Liver (tissue), 9 donors: Measurements from ENCODE around the gene SOWAHC. TPM values are rescaled to one million over a fixed set of nuclear protein-coding genes. Genes with fewer than 3 reads are reported as not detected.

ENCODE experiments used
- DNase-seq: peaks from one replicate; pipeline ENCODE4 v3.0.0-alpha.2; 2017; ENCODE audit warnings: low spot score
- H3K27ac ChIP-seq, 2 donors: one replicate each; pipeline ENCODE4 v1.7.0; 2013; ENCODE audit warnings: inconsistent platforms in 2 of 2, low read length in 2 of 2, control low read depth in 1 of 2, low read depth in 1 of 2, mild to moderate bottlenecking in 1 of 2
- H3K27me3 ChIP-seq, 4 donors: one replicate each; pipeline versions ENCODE4 v1.6.1 to v1.7.0; 2013; ENCODE audit warnings: low read length in 3 of 4, inconsistent platforms in 1 of 4, mild to moderate bottlenecking in 1 of 4, moderate library complexity in 1 of 4; ENCODE audit not compliant: control insufficient read depth in 4 of 4, insufficient read depth in 4 of 4
- H3K36me3 ChIP-seq, 4 donors: one replicate each; pipeline versions ENCODE4 v1.6.1 to v1.7.0; 2013; ENCODE audit warnings: low read length in 3 of 4, mild to moderate bottlenecking in 3 of 4, low read depth in 1 of 4, moderate library complexity in 1 of 4; ENCODE audit not compliant: control insufficient read depth in 4 of 4, insufficient read depth in 3 of 4
- H3K4me1 ChIP-seq, 4 donors: one replicate each; pipeline versions ENCODE4 v1.6.1 to v1.7.0; 2013; ENCODE audit warnings: low read length in 3 of 4, mild to moderate bottlenecking in 3 of 4, moderate library complexity in 1 of 4; ENCODE audit not compliant: control insufficient read depth in 4 of 4, insufficient read depth in 4 of 4
- H3K4me3 ChIP-seq, 3 donors: one replicate each; pipeline versions ENCODE4 v1.6.1 to v1.7.0; 2013; ENCODE audit warnings: low read length in 3 of 3, control low read depth in 1 of 3, low read depth in 1 of 3, mild to moderate bottlenecking in 1 of 3
- H3K9ac ChIP-seq, 2 donors: one replicate each; pipeline ENCODE4 v1.7.0; 2013; ENCODE audit warnings: low read length in 2 of 2, mild to moderate bottlenecking in 2 of 2, moderate library complexity in 2 of 2, control low read depth in 1 of 2, low read depth in 1 of 2
- H3K9me3 ChIP-seq, 4 donors: one replicate each; pipeline versions ENCODE4 v1.6.1 to v1.7.0; 2013; ENCODE audit warnings: low read length in 3 of 4; ENCODE audit not compliant: control insufficient read depth in 4 of 4
- ATF3 ChIP-seq: IDR thresholded peaks from 2 replicates; pipeline ENCODE4 v1.6.1; 2016; ENCODE audit warnings: antibody characterized with exemption
- CTCF ChIP-seq: fragments of 150-350 bp; IDR thresholded peaks from 2 replicates; pipeline ENCODE4 v1.5.1; 2017; ENCODE audit warnings: improper control_type of control experiment, low read depth, low read length; ENCODE audit not compliant: missing input control
- EGR1 ChIP-seq, 2 donors: IDR thresholded peaks; 2 replicates each; pipeline ENCODE4 v1.6.1; 2016 to 2018; ENCODE audit warnings: antibody characterized with exemption in 2 of 2, low read depth in 2 of 2
- FOXA1 ChIP-seq: IDR thresholded peaks from 2 replicates; pipeline ENCODE4 v1.6.1; 2016; ENCODE audit warnings: antibody characterized with exemption
- FOXA2 ChIP-seq: IDR thresholded peaks from 2 replicates; pipeline ENCODE4 v1.6.1; 2016; ENCODE audit warnings: antibody characterized with exemption
- GABPA ChIP-seq, 2 donors: IDR thresholded peaks in 1 of 2; conservative IDR thresholded peaks in 1 of 2; 2 replicates each; pipeline ENCODE4 v1.6.1; 2016; ENCODE audit warnings: antibody characterized with exemption in 2 of 2, mild to moderate bottlenecking in 1 of 2, moderate library complexity in 1 of 2
- HNF4A ChIP-seq, 2 donors: conservative IDR thresholded peaks; 2 replicates each; pipeline ENCODE4 v1.6.1; 2016; ENCODE audit warnings: antibody characterized with exemption in 2 of 2, mild to moderate bottlenecking in 2 of 2
- HNF4G ChIP-seq: IDR thresholded peaks from 2 replicates; pipeline ENCODE4 v1.6.1; 2016; ENCODE audit warnings: antibody characterized with exemption
- JUND ChIP-seq, 2 donors: IDR thresholded peaks; 2 replicates each; pipeline ENCODE4 v1.6.1; 2016; ENCODE audit warnings: antibody characterized with exemption in 2 of 2
- MAX ChIP-seq: IDR thresholded peaks from 2 replicates; pipeline ENCODE4 v1.6.1; 2016; ENCODE audit warnings: antibody characterized with exemption
- NR2F2 ChIP-seq: IDR thresholded peaks from 2 replicates; pipeline ENCODE4 v1.6.1; 2016; ENCODE audit warnings: antibody characterized with exemption
- RAD21 ChIP-seq, 2 donors: IDR thresholded peaks; 2 replicates each; pipeline ENCODE4 v1.6.1; 2016; ENCODE audit warnings: antibody characterized with exemption in 2 of 2, mild to moderate bottlenecking in 2 of 2
- REST ChIP-seq: IDR thresholded peaks from 2 replicates; pipeline ENCODE4 v1.6.1; 2016; ENCODE audit warnings: antibody characterized with exemption, mild to moderate bottlenecking
- RXRA ChIP-seq, 2 donors: IDR thresholded peaks; 2 replicates each; pipeline ENCODE4 v1.6.1; 2017 to 2018; ENCODE audit warnings: antibody characterized with exemption in 2 of 2, mild to moderate bottlenecking in 1 of 2
- SP1 ChIP-seq: IDR thresholded peaks from 2 replicates; pipeline ENCODE4 v1.6.1; 2018; ENCODE audit warnings: antibody characterized with exemption, mild to moderate bottlenecking
- TAF1 ChIP-seq: conservative IDR thresholded peaks from 2 replicates; pipeline ENCODE4 v1.6.1; 2016; ENCODE audit warnings: antibody characterized with exemption, mild to moderate bottlenecking
- YY1 ChIP-seq: IDR thresholded peaks from 2 replicates; pipeline ENCODE4 v1.6.1; 2016; ENCODE audit warnings: antibody characterized with exemption, mild to moderate bottlenecking
- ZBTB33 ChIP-seq: IDR thresholded peaks from 2 replicates; pipeline ENCODE4 v1.6.1; 2016; ENCODE audit warnings: antibody characterized with exemption
- WGBS: extraction: QIAGEN DNeasy Blood & Tissue Kit; methylation state at CpG from one replicate; pipeline ENCODE4 v1.1.7; 2013; 5-methylcytosine and 5-hydroxymethylcytosine counted together
- polyA plus RNA-seq, 2 donors: library from polyadenylated mRNA; stranded (reverse) in 1 of 2; unstranded in 1 of 2; fragments of 200-250 nt in 1 of 2; fragments of >200 nt in 1 of 2; fragmentation: Nextera tagmentation in 1 of 2; extraction: Ambion mirVana in 1 of 2; gene quantifications; one replicate each; pipeline versions ENCODE4 v1.2.1 to v1.2.3, GENCODE V29; 2013 to 2015
- total RNA-seq, 2 donors: library from RNA; depleted of rRNA; stranded (reverse); fragments of >200 nt; gene quantifications; one replicate each; pipeline ENCODE4 v1.2.3, GENCODE V29; 2014
- donor health status: healthy.
- donor health status: healthy.
- donor health status: healthy.
- donor health status: healthy.
- donor health status: healthy.

Gene SOWAHC
- total and polyA plus RNA-seq, 4 donors, result 7.0 to 16.9 (median 9.2) TPM

GRCh38 chr2:109623297-109623696 lies 9.1 kb downstream of the SOWAHC start:
- no peak for DNase-seq
- peak overlapping the region in 1 of 2 donors; percentile 10 for H3K9ac ChIP-seq
- H3K9me3 ChIP-seq, result no peaks in the 10 kb centered on the region
- peak overlapping the region in 1 of 3 donors; percentile 30 for H3K4me3 ChIP-seq
- 31% methylated on average over 5 of the region's 5 CpGs for WGBS
- H3K27ac ChIP-seq, result peak overlapping the region; percentile 81 to 90
- no peaks in the 10 kb centered on the region for H3K36me3 ChIP-seq
- TF ChIP-seq JUND (IDR thresholded peaks at IDR 0.05), result peak; percentile 82 to 84
- peak; percentile 18 for TF ChIP-seq ATF3
- peak; percentile 31 for TF ChIP-seq YY1
- no peak for TF ChIP-seq FOXA1
- peak in 1 of 2 donors; percentile 45 for TF ChIP-seq GABPA (IDR thresholded peaks at IDR 0.05 in 1 of 2, conservative IDR thresholded peaks at IDR 0.05 in 1 of 2)
- TF ChIP-seq RAD21 (IDR thresholded peaks at IDR 0.05), result peak; percentile 31 to 62
- peak; percentile 44 for TF ChIP-seq NR2F2
- no peak for TF ChIP-seq FOXA2
- peak; percentile 93 to 98 for TF ChIP-seq HNF4A (conservative IDR thresholded peaks at IDR 0.05)
- TF ChIP-seq SP1, result peak; percentile 85
- peak; percentile 55 for TF ChIP-seq MAX
- TF ChIP-seq HNF4G, result peak; percentile 91
- peak; percentile 92 to 95 for TF ChIP-seq RXRA (IDR thresholded peaks at IDR 0.05)
- no peak for TF ChIP-seq TAF1
- TF ChIP-seq EGR1 (IDR thresholded peaks at IDR 0.05; ENCODE audit: low read depth in 2 of 2), result no peak
- peak; percentile 51 for TF ChIP-seq REST
- TF ChIP-seq ZBTB33, result peak; percentile 59
- no peak for TF ChIP-seq CTCF
- H3K27me3 ChIP-seq, result no peaks in the 10 kb centered on the region
- H3K4me1 ChIP-seq, result peaks cover 10 to 33% (median 23%) of the 10 kb centered on the region in 4 donors
